Fibroblast of mammary gland (primary cell): ENCODE measurements around the gene TTC9.
"Not testable (repeated sequence)": the region's sequence is repeated elsewhere in the genome, so short reads cannot be mapped to it uniquely, and the experiment has no call there.

Source experiments
- DNase-seq: peaks from one replicate; pipeline ENCODE4 v3.0.0-alpha.2; 2010; ENCODE audit warnings: low read depth
- H3K4me3 ChIP-seq: 2 replicates; pipeline ENCODE4 v1.5.1; 2011; ENCODE audit warnings: low read depth, mild to moderate bottlenecking, low read length, moderate library complexity; ENCODE audit not compliant: control insufficient read depth
- CTCF ChIP-seq: conservative IDR thresholded peaks from 2 replicates; pipeline ENCODE4 v1.5.1; 2011; ENCODE audit warnings: low read depth, low read length, inconsistent platforms; ENCODE audit not compliant: control insufficient read depth, insufficient read depth

Gene TTC9

GRCh38 chr14:70696026-70696425 is 54.3 kb downstream of the TTC9 start:
- no peak for DNase-seq
- TF ChIP-seq CTCF = no peak

GRCh38 chr14:70697701-70698100 is 56.0 kb downstream of the TTC9 start:
- no peak for TF ChIP-seq CTCF
- H3K4me3 ChIP-seq = no peak overlapping the region
- no peak for DNase-seq

More at GRCh38 chr14:70696026-70696425, 54.3 kb downstream of the TTC9 start:
- no peak overlapping the region for H3K4me3 ChIP-seq

GRCh38 chr14:70698288-70698687 is 56.6 kb downstream of the TTC9 start:
- no peak overlapping the region for H3K4me3 ChIP-seq
- DNase-seq = peak; percentile 28

GRCh38 chr14:70699646-70700045 is 57.9 kb downstream of the TTC9 start:
- no peak for DNase-seq
- no peak for TF ChIP-seq CTCF
- no peak overlapping the region for H3K4me3 ChIP-seq

More at GRCh38 chr14:70698288-70698687, 56.6 kb downstream of the TTC9 start:
- no peak for TF ChIP-seq CTCF

GRCh38 chr14:70700955-70701585 is 59.4 kb downstream of the TTC9 start:
- no peak overlapping the region for H3K4me3 ChIP-seq
- DNase-seq = no peak
- no peak for TF ChIP-seq CTCF

GRCh38 chr14:70701610-70702009 is 59.9 kb downstream of the TTC9 start:
- no peak overlapping the region for H3K4me3 ChIP-seq
- DNase-seq = no peak
- TF ChIP-seq CTCF = no peak

- no peak for TF ChIP-seq CTCF
- no peak for DNase-seq
- no peak overlapping the region for H3K4me3 ChIP-seq
These were observed 60.4 kb downstream of the TTC9 start for GRCh38 chr14:70702161-70702560.

GRCh38 chr14:70703621-70704168 is 62.0 kb downstream of the TTC9 start:
- not testable (repeated sequence) for H3K4me3 ChIP-seq, DNase-seq
